HFF-Myc (cell line): ENCODE data around the gene LCOR.

Experiments
- DNase-seq: peaks from one replicate; pipeline ENCODE4 v3.0.0-alpha.2; 2011; ENCODE audit warnings: low read depth; ENCODE audit errors: extremely low read depth
- H3K4me3 ChIP-seq: replicated peaks from 2 replicates; pipeline ENCODE4 v1.5.1; 2011; ENCODE audit warnings: low read depth, mild to moderate bottlenecking, control low read depth, low read length
- TF ChIP-seq, protein P1 (sequence below): IDR thresholded peaks from 2 replicates; pipeline ENCODE4 v1.5.1; 2012; ENCODE audit warnings: mild to moderate bottlenecking, low read depth, low read length, control low read depth; ENCODE audit errors: missing control alignments

Gene LCOR

DNA sequence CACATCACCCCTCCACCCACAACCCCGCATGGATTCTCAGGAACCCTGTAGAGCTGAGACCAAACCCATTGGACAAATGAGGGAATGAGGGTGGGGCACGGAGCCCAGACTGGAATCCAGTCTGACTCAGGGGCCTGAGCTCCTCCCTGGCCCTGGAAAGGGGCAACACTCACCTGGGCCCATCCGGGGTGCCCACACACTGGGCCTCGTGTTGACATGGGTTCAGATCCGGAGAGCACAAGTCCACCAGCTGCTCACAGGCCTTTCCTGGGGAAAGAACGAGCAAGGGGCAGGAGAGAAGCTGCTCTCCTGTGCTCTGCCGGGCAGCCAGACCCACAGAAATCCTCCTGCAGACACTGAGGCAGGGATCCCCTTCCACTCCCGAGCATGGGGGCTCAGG lies 181.5 kb downstream of the LCOR start:
- TF ChIP-seq, protein P1, sequence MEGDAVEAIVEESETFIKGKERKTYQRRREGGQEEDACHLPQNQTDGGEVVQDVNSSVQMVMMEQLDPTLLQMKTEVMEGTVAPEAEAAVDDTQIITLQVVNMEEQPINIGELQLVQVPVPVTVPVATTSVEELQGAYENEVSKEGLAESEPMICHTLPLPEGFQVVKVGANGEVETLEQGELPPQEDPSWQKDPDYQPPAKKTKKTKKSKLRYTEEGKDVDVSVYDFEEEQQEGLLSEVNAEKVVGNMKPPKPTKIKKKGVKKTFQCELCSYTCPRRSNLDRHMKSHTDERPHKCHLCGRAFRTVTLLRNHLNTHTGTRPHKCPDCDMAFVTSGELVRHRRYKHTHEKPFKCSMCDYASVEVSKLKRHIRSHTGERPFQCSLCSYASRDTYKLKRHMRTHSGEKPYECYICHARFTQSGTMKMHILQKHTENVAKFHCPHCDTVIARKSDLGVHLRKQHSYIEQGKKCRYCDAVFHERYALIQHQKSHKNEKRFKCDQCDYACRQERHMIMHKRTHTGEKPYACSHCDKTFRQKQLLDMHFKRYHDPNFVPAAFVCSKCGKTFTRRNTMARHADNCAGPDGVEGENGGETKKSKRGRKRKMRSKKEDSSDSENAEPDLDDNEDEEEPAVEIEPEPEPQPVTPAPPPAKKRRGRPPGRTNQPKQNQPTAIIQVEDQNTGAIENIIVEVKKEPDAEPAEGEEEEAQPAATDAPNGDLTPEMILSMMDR: no peak
- no peak for DNase-seq
- no peak overlapping the region for H3K4me3 ChIP-seq

DNA sequence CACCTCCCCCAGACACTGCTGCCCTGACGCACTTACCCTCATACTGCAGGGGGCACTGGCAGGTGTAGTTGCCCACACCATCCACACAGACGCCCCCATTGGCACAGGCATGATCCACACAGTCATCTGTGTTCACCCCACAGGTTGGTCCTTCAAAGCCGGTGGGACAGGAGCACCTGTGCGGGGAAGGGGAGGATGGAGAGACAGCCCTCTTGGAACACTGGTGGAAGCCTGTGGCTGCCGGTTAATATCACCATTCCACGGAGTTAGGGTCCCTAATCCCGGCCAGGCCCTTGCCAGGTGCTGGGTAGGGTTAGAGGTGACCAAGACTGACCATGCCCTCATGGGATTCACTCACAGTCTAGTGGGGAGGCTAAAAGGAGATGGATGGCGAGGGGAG lies 181.9 kb downstream of the LCOR start:
- DNase-seq: no peak
- TF ChIP-seq, protein P1: no peak
- no peak overlapping the region for H3K4me3 ChIP-seq

DNA sequence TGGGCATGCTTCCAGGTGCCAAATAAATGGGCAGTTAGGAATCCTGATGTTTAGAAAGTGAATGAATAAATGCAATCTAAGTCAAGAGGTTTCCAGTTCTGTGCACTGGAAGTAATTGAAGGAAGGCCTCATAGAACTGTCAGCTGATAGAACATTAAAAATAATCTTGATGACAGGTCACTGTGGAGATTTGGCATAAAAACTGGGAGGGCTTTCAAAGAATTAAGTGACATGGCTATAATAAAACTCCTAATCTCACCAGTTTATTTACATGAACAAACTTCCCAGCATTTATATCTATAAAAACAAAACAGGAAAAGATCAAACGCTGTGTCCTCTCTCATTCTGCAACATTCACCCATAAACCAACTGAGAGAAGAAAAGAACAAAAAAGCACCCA lies 183.1 kb downstream of the LCOR start:
- TF ChIP-seq, protein P1: no peak
- DNase-seq: no peak
- H3K4me3 ChIP-seq: no peak overlapping the region

DNA sequence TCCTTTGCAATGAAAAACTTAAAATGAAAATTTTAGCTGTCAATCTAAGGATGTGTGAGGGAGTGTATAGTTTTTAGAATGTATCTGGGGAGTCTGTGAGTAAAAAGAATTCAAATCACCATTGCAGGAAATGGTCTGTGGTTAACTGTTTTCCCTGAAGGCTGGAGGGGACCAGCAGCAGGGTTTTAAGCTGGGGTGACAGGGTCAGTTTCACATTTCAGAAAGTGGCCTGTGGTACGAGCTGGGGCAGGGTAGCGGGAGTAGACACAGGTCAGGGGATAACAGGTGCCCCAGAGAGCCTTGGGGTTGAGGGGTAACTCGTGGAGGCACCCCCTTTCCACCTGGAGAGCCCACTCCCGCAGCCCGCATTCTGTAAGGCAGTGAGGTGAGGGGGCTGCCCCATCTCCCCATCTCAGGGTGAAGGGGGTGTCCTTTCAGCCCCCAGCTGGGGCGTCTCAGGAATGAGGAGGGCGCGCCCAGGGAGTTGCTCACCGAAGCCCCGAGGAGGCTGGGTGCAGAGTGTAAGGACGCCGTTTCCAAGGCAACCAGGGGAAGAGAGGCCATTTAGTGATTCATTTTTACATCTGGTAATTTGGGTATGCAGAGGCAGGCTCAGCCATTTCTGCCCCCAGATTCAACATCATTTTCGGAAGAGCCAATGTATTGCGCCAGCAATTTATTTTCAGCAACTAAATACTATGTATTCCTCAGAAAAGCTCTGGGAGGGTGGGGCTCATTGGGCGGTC lies 184.8 kb downstream of the LCOR start:
- TF ChIP-seq, protein P1: no peak
- no peak overlapping the region for H3K4me3 ChIP-seq
- DNase-seq: no peak

DNA sequence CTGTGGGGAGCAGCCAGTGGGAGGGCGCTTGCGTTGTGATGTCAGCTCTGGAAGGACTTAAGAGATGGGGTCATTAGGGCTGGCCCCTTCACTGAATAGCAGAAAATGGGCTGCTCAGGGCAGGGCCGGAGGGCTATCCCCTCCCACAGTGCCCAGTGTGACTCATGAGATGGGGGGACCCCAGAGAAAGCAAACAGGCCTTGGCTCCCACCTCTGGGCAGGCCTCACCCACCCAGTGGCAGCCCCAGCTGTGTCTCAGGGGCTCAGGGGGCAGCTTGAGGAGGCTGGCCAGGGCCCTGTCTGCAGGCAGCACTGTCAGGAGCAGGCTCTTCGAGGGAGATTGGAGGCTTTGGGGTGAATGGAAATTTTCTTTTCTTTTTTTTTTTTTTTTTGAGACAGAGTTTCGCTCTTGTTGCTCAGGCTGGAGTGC lies 185.4 kb downstream of the LCOR start:
- TF ChIP-seq, protein P1: no peak
- no peak for DNase-seq
- no peak overlapping the region for H3K4me3 ChIP-seq

DNA sequence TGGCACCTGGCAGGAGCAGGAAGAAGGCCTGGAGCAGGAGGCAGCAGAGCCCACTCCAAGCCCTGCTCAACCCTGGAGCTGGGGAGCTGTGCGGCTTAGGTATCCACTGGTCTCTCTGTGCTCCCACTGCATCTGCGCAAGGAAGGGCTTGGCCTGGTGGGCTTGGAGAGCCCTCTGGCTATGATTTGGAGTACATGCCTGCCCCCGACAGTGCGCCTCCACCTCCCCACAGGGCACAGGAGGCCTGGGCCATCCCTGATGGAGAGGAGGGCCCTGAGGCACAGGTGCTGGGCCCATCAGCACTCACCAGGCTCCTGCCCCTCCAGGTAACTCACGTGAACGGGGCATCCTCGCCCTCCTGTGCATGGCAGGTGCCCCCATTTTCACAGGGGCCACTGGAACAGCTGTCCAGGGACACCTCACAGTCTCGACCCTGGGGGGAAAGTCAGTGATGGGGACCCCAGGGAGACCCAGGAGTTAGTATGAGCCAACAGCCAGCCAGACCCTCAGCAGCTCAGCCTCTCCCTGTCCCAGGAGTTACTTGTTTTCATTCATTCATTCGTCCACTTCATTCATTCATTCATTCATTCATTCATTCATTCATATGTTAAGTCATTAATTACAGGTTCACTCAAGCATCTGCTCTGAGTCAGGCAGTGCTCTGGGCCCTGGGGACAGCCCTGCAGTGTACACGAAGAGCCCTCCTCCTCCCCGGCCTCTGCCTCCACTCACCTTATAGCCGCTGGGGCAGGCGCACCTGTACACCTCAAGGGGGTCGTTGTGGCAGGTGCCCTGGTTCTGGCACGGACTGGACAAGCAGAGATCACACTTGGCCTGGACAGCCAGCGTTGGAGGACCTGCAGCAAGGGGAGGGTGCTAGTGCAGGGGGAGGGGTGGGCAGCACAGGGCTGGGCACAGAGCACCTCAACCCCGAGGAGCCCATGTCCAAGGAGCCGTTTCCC lies 186.4 kb downstream of the LCOR start:
- no peak overlapping the region for H3K4me3 ChIP-seq
- DNase-seq: no peak
- TF ChIP-seq, protein P1: no peak
